Liver (tissue), 9 donors: ENCODE results near the gene GHRL. TPM values are rescaled to one million over a fixed set of nuclear protein-coding genes. Genes with fewer than 3 reads are reported as not detected.

ENCODE experiments used
- DNase-seq: peaks from one replicate; pipeline ENCODE4 v3.0.0-alpha.2; 2017; ENCODE audit warnings: low spot score
- H3K27ac ChIP-seq, 2 donors: one replicate each; pipeline ENCODE4 v1.7.0; 2013; ENCODE audit warnings: inconsistent platforms in 2 of 2, low read length in 2 of 2, control low read depth in 1 of 2, low read depth in 1 of 2, mild to moderate bottlenecking in 1 of 2
- H3K27me3 ChIP-seq, 4 donors: one replicate each; pipeline versions ENCODE4 v1.6.1 to v1.7.0; 2013; ENCODE audit warnings: low read length in 3 of 4, inconsistent platforms in 1 of 4, mild to moderate bottlenecking in 1 of 4, moderate library complexity in 1 of 4; ENCODE audit not compliant: control insufficient read depth in 4 of 4, insufficient read depth in 4 of 4
- H3K36me3 ChIP-seq, 4 donors: one replicate each; pipeline versions ENCODE4 v1.6.1 to v1.7.0; 2013; ENCODE audit warnings: low read length in 3 of 4, mild to moderate bottlenecking in 3 of 4, low read depth in 1 of 4, moderate library complexity in 1 of 4; ENCODE audit not compliant: control insufficient read depth in 4 of 4, insufficient read depth in 3 of 4
- H3K4me1 ChIP-seq, 4 donors: one replicate each; pipeline versions ENCODE4 v1.6.1 to v1.7.0; 2013; ENCODE audit warnings: low read length in 3 of 4, mild to moderate bottlenecking in 3 of 4, moderate library complexity in 1 of 4; ENCODE audit not compliant: control insufficient read depth in 4 of 4, insufficient read depth in 4 of 4
- H3K4me3 ChIP-seq, 3 donors: one replicate each; pipeline versions ENCODE4 v1.6.1 to v1.7.0; 2013; ENCODE audit warnings: low read length in 3 of 3, control low read depth in 1 of 3, low read depth in 1 of 3, mild to moderate bottlenecking in 1 of 3
- H3K9ac ChIP-seq, 2 donors: one replicate each; pipeline ENCODE4 v1.7.0; 2013; ENCODE audit warnings: low read length in 2 of 2, mild to moderate bottlenecking in 2 of 2, moderate library complexity in 2 of 2, control low read depth in 1 of 2, low read depth in 1 of 2
- H3K9me3 ChIP-seq, 4 donors: one replicate each; pipeline versions ENCODE4 v1.6.1 to v1.7.0; 2013; ENCODE audit warnings: low read length in 3 of 4; ENCODE audit not compliant: control insufficient read depth in 4 of 4
- FOXA1 ChIP-seq: IDR thresholded peaks from 2 replicates; pipeline ENCODE4 v1.6.1; 2016; ENCODE audit warnings: antibody characterized with exemption
- FOXA2 ChIP-seq: IDR thresholded peaks from 2 replicates; pipeline ENCODE4 v1.6.1; 2016; ENCODE audit warnings: antibody characterized with exemption
- HNF4G ChIP-seq: IDR thresholded peaks from 2 replicates; pipeline ENCODE4 v1.6.1; 2016; ENCODE audit warnings: antibody characterized with exemption
- JUND ChIP-seq, 2 donors: IDR thresholded peaks; 2 replicates each; pipeline ENCODE4 v1.6.1; 2016; ENCODE audit warnings: antibody characterized with exemption in 2 of 2
- NR2F2 ChIP-seq: IDR thresholded peaks from 2 replicates; pipeline ENCODE4 v1.6.1; 2016; ENCODE audit warnings: antibody characterized with exemption
- RXRA ChIP-seq, 2 donors: IDR thresholded peaks; 2 replicates each; pipeline ENCODE4 v1.6.1; 2017 to 2018; ENCODE audit warnings: antibody characterized with exemption in 2 of 2, mild to moderate bottlenecking in 1 of 2
- SP1 ChIP-seq: IDR thresholded peaks from 2 replicates; pipeline ENCODE4 v1.6.1; 2018; ENCODE audit warnings: antibody characterized with exemption, mild to moderate bottlenecking
- TAF1 ChIP-seq: conservative IDR thresholded peaks from 2 replicates; pipeline ENCODE4 v1.6.1; 2016; ENCODE audit warnings: antibody characterized with exemption, mild to moderate bottlenecking
- YY1 ChIP-seq: IDR thresholded peaks from 2 replicates; pipeline ENCODE4 v1.6.1; 2016; ENCODE audit warnings: antibody characterized with exemption, mild to moderate bottlenecking
- WGBS: extraction: QIAGEN DNeasy Blood & Tissue Kit; methylation state at CpG from one replicate; pipeline ENCODE4 v1.1.7; 2013; 5-methylcytosine and 5-hydroxymethylcytosine counted together
- polyA plus RNA-seq, 2 donors: library from polyadenylated mRNA; stranded (reverse) in 1 of 2; unstranded in 1 of 2; fragments of 200-250 nt in 1 of 2; fragments of >200 nt in 1 of 2; fragmentation: Nextera tagmentation in 1 of 2; extraction: Ambion mirVana in 1 of 2; gene quantifications; one replicate each; pipeline versions ENCODE4 v1.2.1 to v1.2.3, GENCODE V29; 2013 to 2015
- total RNA-seq, 2 donors: library from RNA; depleted of rRNA; stranded (reverse); fragments of >200 nt; gene quantifications; one replicate each; pipeline ENCODE4 v1.2.3, GENCODE V29; 2014
- TF ChIP-seq, protein P1 (sequence below): IDR thresholded peaks from 2 replicates; pipeline ENCODE4 v1.6.1; 2016; ENCODE audit warnings: antibody characterized with exemption
- TF ChIP-seq, protein P2 (sequence below): fragments of 150-350 bp; IDR thresholded peaks from 2 replicates; pipeline ENCODE4 v1.5.1; 2017; ENCODE audit warnings: improper control_type of control experiment, low read depth, low read length; ENCODE audit not compliant: missing input control
- TF ChIP-seq, protein P3 (sequence below): IDR thresholded peaks from 2 replicates; pipeline ENCODE4 v1.6.1; 2016; ENCODE audit warnings: antibody characterized with exemption
- TF ChIP-seq, protein P4 (sequence below): IDR thresholded peaks from 2 replicates; pipeline ENCODE4 v1.6.1; 2016; ENCODE audit warnings: antibody characterized with exemption, mild to moderate bottlenecking
- TF ChIP-seq, protein P5 (sequence below): IDR thresholded peaks from 2 replicates; pipeline ENCODE4 v1.6.1; 2016; ENCODE audit warnings: antibody characterized with exemption
- donor health status: healthy.
- donor health status: healthy.
- donor health status: healthy.
- donor health status: healthy.
- donor health status: healthy.

Gene GHRL, protein sequence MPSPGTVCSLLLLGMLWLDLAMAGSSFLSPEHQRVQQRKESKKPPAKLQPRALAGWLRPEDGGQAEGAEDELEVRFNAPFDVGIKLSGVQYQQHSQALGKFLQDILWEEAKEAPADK
- total RNA-seq (1 to 10 TPM in 1 of 2 donors, under 1 TPM in 1; 0.08 to 1.3 TPM), polyA plus RNA-seq (under 1 TPM; 0.17 to 0.38 TPM)

DNA sequence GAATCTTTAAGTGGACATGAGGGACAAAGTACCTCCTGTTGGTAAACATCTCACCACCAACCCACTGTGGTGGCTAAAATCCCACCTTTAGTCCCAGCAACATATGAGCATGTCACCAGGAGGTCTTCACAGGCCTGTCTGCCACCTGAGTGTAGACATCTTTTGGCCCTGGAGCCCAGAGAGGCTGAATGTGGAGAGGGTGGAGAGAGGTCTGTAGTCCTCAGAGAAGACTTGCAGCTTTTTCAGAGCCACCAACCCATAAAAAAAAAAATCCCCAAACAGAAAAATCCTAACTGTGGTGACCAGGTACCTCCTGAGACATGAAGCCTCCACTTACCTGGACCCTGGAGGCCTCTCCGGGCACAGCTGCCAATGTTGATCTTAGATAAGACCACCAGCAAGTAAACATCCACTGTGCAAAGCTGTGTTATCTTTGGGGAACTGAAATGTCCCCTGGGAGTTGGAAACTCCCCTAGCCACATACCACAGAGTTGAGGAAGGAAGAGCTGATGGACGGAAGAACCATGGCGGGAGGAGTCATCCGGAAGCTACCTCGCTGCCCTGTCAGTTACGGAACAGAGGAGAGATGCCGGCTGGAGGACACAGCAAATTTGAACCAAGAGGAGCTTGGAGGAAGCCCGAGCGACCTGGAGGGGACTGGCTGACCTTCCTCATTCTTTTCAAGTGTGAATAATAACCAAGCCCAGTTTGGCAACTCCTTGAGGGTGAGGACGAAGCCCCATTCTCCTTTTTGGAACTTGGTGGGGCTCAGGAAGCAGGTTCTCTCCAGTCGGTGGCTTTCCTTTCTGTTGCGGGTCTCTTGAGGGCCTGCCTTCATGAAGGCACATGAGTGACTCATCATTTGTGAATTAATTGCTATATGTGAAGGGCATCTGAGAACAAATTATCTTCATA is at the start of gene GHRL:
GHRL (minus strand) TSS at position 443 of the 915 bp plus-strand sequence. CDS start 2,767 bp downstream, outside the sequence.
- WGBS: 68% methylated on average over 12 of the region's 12 CpGs
- H3K4me3 ChIP-seq: no peak within 1 kb of the TSS
- no peaks in the 10 kb centered on the region for H3K27me3 ChIP-seq
- peaks cover 0 to 2% (median 0%) of the 10 kb centered on the region in 4 donors for H3K36me3 ChIP-seq
- H3K27ac ChIP-seq: no peak within 1 kb of the TSS
- peaks cover 0 to 9% (median under 1%) of the 10 kb centered on the region in 4 donors for H3K4me1 ChIP-seq
- no peak for DNase-seq
- no peak for TF ChIP-seq TAF1
- no peak for TF ChIP-seq FOXA2
- no peak for TF ChIP-seq YY1
- TF ChIP-seq, protein P1, sequence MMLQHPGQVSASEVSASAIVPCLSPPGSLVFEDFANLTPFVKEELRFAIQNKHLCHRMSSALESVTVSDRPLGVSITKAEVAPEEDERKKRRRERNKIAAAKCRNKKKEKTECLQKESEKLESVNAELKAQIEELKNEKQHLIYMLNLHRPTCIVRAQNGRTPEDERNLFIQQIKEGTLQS: no peak
- TF ChIP-seq, protein P2, sequence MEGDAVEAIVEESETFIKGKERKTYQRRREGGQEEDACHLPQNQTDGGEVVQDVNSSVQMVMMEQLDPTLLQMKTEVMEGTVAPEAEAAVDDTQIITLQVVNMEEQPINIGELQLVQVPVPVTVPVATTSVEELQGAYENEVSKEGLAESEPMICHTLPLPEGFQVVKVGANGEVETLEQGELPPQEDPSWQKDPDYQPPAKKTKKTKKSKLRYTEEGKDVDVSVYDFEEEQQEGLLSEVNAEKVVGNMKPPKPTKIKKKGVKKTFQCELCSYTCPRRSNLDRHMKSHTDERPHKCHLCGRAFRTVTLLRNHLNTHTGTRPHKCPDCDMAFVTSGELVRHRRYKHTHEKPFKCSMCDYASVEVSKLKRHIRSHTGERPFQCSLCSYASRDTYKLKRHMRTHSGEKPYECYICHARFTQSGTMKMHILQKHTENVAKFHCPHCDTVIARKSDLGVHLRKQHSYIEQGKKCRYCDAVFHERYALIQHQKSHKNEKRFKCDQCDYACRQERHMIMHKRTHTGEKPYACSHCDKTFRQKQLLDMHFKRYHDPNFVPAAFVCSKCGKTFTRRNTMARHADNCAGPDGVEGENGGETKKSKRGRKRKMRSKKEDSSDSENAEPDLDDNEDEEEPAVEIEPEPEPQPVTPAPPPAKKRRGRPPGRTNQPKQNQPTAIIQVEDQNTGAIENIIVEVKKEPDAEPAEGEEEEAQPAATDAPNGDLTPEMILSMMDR: no peak
- TF ChIP-seq, protein P3, sequence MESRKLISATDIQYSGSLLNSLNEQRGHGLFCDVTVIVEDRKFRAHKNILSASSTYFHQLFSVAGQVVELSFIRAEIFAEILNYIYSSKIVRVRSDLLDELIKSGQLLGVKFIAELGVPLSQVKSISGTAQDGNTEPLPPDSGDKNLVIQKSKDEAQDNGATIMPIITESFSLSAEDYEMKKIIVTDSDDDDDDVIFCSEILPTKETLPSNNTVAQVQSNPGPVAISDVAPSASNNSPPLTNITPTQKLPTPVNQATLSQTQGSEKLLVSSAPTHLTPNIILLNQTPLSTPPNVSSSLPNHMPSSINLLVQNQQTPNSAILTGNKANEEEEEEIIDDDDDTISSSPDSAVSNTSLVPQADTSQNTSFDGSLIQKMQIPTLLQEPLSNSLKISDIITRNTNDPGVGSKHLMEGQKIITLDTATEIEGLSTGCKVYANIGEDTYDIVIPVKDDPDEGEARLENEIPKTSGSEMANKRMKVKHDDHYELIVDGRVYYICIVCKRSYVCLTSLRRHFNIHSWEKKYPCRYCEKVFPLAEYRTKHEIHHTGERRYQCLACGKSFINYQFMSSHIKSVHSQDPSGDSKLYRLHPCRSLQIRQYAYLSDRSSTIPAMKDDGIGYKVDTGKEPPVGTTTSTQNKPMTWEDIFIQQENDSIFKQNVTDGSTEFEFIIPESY: no peak
- no peak within 1 kb of the TSS for H3K9ac ChIP-seq
- no peaks in the 10 kb centered on the region for H3K9me3 ChIP-seq

DNA sequence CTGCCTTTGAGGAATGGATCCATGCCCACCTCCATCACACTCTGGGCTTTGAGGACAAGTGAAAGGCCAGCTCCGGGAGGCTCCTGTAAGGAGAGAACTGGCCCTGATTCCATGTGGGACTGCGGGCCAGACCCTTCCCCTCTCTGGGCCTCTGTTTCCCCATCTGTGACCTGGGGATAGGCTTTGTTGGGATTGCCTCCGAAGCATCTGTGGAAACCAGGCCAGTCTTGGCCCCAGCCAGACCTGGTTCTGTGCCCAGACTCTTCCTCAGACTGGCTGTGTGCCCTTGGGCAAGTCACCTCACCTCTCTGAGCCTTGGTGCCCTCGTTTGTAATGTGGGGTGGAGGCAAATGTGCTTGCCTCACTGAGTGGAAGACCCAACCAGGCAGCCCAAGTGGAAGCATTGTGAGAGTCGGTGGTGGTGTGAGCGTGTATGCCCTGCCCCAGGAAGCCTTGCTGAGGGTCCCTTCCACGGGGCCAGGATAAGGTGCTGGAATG is 49.2 kb upstream of the GHRL start:
- TF ChIP-seq SP1 (no peak), RXRA (IDR thresholded peaks at IDR 0.05) (no peak), NR2F2 (no peak), HNF4G (no peak), JUND (IDR thresholded peaks at IDR 0.05) (no peak), FOXA1 (no peak), YY1 (no peak)
- TF ChIP-seq, protein P4, sequence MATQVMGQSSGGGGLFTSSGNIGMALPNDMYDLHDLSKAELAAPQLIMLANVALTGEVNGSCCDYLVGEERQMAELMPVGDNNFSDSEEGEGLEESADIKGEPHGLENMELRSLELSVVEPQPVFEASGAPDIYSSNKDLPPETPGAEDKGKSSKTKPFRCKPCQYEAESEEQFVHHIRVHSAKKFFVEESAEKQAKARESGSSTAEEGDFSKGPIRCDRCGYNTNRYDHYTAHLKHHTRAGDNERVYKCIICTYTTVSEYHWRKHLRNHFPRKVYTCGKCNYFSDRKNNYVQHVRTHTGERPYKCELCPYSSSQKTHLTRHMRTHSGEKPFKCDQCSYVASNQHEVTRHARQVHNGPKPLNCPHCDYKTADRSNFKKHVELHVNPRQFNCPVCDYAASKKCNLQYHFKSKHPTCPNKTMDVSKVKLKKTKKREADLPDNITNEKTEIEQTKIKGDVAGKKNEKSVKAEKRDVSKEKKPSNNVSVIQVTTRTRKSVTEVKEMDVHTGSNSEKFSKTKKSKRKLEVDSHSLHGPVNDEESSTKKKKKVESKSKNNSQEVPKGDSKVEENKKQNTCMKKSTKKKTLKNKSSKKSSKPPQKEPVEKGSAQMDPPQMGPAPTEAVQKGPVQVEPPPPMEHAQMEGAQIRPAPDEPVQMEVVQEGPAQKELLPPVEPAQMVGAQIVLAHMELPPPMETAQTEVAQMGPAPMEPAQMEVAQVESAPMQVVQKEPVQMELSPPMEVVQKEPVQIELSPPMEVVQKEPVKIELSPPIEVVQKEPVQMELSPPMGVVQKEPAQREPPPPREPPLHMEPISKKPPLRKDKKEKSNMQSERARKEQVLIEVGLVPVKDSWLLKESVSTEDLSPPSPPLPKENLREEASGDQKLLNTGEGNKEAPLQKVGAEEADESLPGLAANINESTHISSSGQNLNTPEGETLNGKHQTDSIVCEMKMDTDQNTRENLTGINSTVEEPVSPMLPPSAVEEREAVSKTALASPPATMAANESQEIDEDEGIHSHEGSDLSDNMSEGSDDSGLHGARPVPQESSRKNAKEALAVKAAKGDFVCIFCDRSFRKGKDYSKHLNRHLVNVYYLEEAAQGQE: no peak
- TF ChIP-seq, protein P5, sequence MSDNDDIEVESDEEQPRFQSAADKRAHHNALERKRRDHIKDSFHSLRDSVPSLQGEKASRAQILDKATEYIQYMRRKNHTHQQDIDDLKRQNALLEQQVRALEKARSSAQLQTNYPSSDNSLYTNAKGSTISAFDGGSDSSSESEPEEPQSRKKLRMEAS: no peak
- TF ChIP-seq, protein P3: no peak
- Histone ChIP-seq H3K36me3 (peaks cover 15 to 67% (median 25%) of the 10 kb centered on the region in 4 donors), H3K4me1 (no peaks in the 10 kb centered on the region), H3K27ac (no peak overlapping the region), H3K9me3 (no peaks in the 10 kb centered on the region), H3K9ac (no peak overlapping the region), H3K4me3 (no peak overlapping the region), H3K27me3 (no peaks in the 10 kb centered on the region)
- WGBS: 79% methylated on average over 7 of the region's 7 CpGs
- DNase-seq: no peak
